GM12873 (cell line): ENCODE data around the gene ZMYND12.

Experiments
- CTCF ChIP-seq: IDR thresholded peaks from 2 replicates; pipeline ENCODE4 v1.5.1; 2012; ENCODE audit warnings: low read depth, mild to moderate bottlenecking, moderate library complexity, low read length, control low read depth; ENCODE audit not compliant: insufficient read depth; ENCODE audit errors: missing control alignments

ZMYND12 gene

GRCh38 chr1:42456010-42456753 lies at the start of gene ZMYND12, which contains the start of gene PPCS:
ZMYND12 (minus strand) TSS chr1:42456022; CDS start chr1:42455997, 25 bp downstream.
PPCS (plus strand) TSS chr1:42456543; CDS start chr1:42456566, 23 bp downstream.
- TF ChIP-seq CTCF, result peak; percentile 41

- no peak for TF ChIP-seq CTCF
Observed at GRCh38 chr1:42504535-42505128, 48.8 kb upstream of the ZMYND12 start.

GRCh38 chr1:42490237-42490636 lies 34.4 kb upstream of the ZMYND12 start:
- TF ChIP-seq CTCF, result no peak

- no peak for TF ChIP-seq CTCF
Observed at GRCh38 chr1:42484382-42484781, 28.6 kb upstream of the ZMYND12 start.

GRCh38 chr1:42482635-42483153 lies 26.9 kb upstream of the ZMYND12 start:
- TF ChIP-seq CTCF, result no peak

- no peak for TF ChIP-seq CTCF
Observed at GRCh38 chr1:42480921-42481320, 25.1 kb upstream of the ZMYND12 start.

- TF ChIP-seq CTCF, result peak; percentile 34
Observed at GRCh38 chr1:42479621-42480020, 23.8 kb upstream of the ZMYND12 start.
